Left ventricle myocardium inferior (tissue), 1 donor: ENCODE results near the gene TTC6. TPM values are rescaled to one million over a fixed set of nuclear protein-coding genes. Genes with fewer than 3 reads are reported as not detected.

ENCODE experiments used
- DNase-seq: peaks from one replicate; pipeline ENCODE4 v3.0.0-alpha.2; 2020
- H3K27ac ChIP-seq: fragments of 200-600 bp; replicated peaks from 2 replicates; pipeline ENCODE4 v1.8.0; 2021
- H3K27me3 ChIP-seq: fragments of 200-600 bp; 2 replicates; pipeline ENCODE4 v1.8.0; 2021; ENCODE audit warnings: low read depth
- H3K36me3 ChIP-seq: fragments of 200-600 bp; 2 replicates; pipeline ENCODE4 v1.8.0; 2021
- H3K4me1 ChIP-seq: fragments of 200-600 bp; 2 replicates; pipeline ENCODE4 v1.8.0; 2021
- H3K4me3 ChIP-seq: fragments of 200-600 bp; 2 replicates; pipeline ENCODE4 v1.8.0; 2021; ENCODE audit warnings: mild to moderate bottlenecking, moderate library complexity
- H3K9me3 ChIP-seq: fragments of 200-600 bp; replicated peaks from 2 replicates; pipeline ENCODE4 v1.8.0; 2021
- CTCF ChIP-seq: fragments of 200-600 bp; IDR thresholded peaks from 2 replicates; pipeline ENCODE4 v1.8.0; 2021; ENCODE audit warnings: antibody characterized with exemption, mild to moderate bottlenecking, borderline replicate concordance
- intact Hi-C: fragments of 100-400 bp; cut with micrococcal nuclease; formaldehyde crosslinking; loops from one replicate; pipeline ENCODE4 v1.11.0; 2022
- total RNA-seq: library from RNA; stranded (reverse); fragmentation: NEBNext Ultra II Directional; extraction: Animal tissue kit (Norgen Biotek cat#: 25700); gene quantifications from one replicate; pipeline ENCODE4 v1.2.1, GENCODE V29; 2021
- donor health status: DM: no; HTN: yes; CAD: no; lungs with severe emphysema.

The TTC6 gene
- total RNA-seq, 1 donor from 2014 or later: not detected

- intact Hi-C loops: no loop called here
- no peak for TF ChIP-seq CTCF
- no peak for DNase-seq
- Histone ChIP-seq H3K9me3 (no peaks in the 10 kb centered on the region), H3K27me3 (peaks cover 19% of the 10 kb centered on the region), H3K4me1 (peaks cover 5% of the 10 kb centered on the region), H3K27ac (no peak overlapping the region), H3K4me3 (no peak overlapping the region), H3K36me3 (no peaks in the 10 kb centered on the region)
Measured at GRCh38 chr14:37569729-37570128, 25.7 kb upstream of the TTC6 start.

DNA sequence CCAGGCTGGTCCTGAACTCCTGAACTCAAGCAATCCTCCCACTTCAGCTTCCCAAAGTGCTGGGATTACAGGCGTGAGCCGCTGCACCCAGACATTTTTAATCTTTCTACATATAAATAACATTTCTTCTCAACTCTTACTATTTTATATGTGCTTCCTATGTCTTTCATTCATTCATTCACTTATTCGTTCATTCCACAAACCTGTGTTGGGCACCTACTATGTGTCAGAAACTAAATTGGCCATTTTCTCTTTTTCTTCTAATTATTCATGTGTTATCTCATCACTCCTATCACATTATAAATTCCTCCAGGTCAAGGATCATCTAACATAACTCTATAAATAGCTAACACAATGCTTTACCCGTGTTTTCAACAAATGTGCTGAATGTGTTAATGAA is 24.0 kb upstream of the TTC6 start:
- TF ChIP-seq CTCF: no peak
- Histone ChIP-seq H3K4me1 (peaks cover 5% of the 10 kb centered on the region), H3K4me3 (no peak overlapping the region), H3K9me3 (no peaks in the 10 kb centered on the region), H3K36me3 (no peaks in the 10 kb centered on the region), H3K27ac (no peak overlapping the region), H3K27me3 (peaks cover 36% of the 10 kb centered on the region)
- intact Hi-C loops: no loop called here
- no peak for DNase-seq

GRCh38 chr14:37573356-37573755 is 22.1 kb upstream of the TTC6 start:
- H3K27me3 ChIP-seq: peaks cover 53% of the 10 kb centered on the region
- no peak overlapping the region for H3K27ac ChIP-seq
- H3K36me3 ChIP-seq: no peaks in the 10 kb centered on the region
- no peak overlapping the region for H3K4me3 ChIP-seq
- H3K9me3 ChIP-seq: no peaks in the 10 kb centered on the region
- H3K4me1 ChIP-seq: no peaks in the 10 kb centered on the region
- DNase-seq: no peak
- TF ChIP-seq CTCF: no peak
- intact Hi-C loops: no loop called here

DNA sequence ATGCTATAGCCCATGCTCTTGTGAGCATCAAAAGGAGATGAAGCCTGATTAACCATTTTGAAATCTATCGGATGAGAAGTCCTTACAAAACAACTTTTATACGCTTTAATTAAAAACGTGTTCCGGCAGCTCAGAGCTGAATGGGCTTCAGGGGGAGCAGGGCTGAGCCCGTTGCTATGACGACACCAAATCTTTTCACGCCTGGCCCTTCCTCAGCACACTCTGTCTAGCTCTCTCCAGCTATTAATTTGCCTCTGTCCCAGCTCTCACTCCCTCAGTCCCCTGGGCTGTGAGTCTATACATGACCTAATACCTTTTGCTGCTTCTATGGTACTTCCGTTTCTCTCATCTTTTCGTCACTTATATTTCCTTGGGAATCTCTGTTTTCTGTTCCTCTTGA is 16.2 kb upstream of the TTC6 start:
- H3K27ac ChIP-seq: no peak overlapping the region
- H3K4me1 ChIP-seq: peaks cover 9% of the 10 kb centered on the region
- no peak for DNase-seq
- H3K9me3 ChIP-seq: no peaks in the 10 kb centered on the region
- H3K4me3 ChIP-seq: no peak overlapping the region
- no peak for TF ChIP-seq CTCF
- peaks cover 92% of the 10 kb centered on the region for H3K27me3 ChIP-seq
- H3K36me3 ChIP-seq: no peaks in the 10 kb centered on the region
- intact Hi-C loops: no loop called here

- intact Hi-C loops: no loop called here
- no peak for TF ChIP-seq CTCF
Measured at GRCh38 chr14:37580146-37580545, 15.3 kb upstream of the TTC6 start.

More at GRCh38 chr14:37580146-37580545, 15.3 kb upstream of the TTC6 start:
- DNase-seq: no peak
- Histone ChIP-seq H3K27me3 (peaks cover 97% of the 10 kb centered on the region), H3K4me1 (peaks cover 17% of the 10 kb centered on the region), H3K36me3 (no peaks in the 10 kb centered on the region), H3K9me3 (no peaks in the 10 kb centered on the region), H3K27ac (no peak overlapping the region), H3K4me3 (no peak overlapping the region)
